NCI-H2107 treated with DMSO at 0.1 percent for 48 hours (cell line): Measurements from ENCODE around the gene RXRA.
A peak's percentile ranks its signal among the peaks of the same experiment; 100 is the strongest.

Experiments
- DNase-seq: peaks from one replicate; lab custom pipeline; 2025; ENCODE audit not compliant: unreplicated experiment; lab: John Stamatoyannopoulos, UW

Gene RXRA

DNA sequence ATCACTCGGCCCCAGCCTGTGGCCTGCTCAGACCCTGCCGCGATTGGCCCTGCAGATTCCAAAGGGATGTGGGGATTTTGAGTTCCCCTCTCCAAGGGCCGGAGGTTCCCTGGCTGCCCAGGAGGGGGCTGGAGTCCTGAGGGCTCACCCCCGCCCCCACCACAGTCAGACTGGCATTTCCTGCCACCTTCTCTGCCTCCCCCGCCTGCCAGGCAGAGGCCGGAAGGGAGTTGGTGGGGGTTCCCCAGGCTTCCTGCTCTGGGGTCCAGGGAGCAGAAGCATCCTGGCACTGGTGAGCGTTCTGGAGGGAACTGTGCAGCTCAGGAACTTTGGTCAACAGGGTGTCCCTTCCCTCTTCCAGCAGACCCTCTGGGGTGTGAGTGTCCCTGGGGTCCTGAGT, 70.6 kb downstream of the RXRA start:
- DNase-seq = no peak

DNA sequence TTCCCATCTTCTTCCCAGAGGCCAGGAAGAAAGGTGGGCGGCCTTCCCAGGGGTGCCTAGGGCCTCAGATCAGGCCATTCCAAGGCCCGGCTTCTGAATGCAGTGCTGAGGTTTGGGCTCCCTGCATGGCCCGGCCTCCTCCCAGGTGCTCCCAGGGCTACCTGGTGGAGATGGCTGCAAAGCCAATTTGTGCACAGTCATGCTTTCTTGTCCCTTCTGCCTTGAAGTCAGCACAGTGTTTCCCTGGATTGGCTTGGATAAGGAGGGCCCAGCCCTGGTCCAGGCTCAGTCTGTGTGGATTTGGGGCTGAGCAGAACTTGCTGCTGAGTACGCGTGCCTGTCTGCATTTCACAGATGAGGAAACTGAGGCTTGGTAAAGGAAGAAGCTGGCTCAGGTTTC, 72.5 kb downstream of the RXRA start:
- no peak for DNase-seq

DNA sequence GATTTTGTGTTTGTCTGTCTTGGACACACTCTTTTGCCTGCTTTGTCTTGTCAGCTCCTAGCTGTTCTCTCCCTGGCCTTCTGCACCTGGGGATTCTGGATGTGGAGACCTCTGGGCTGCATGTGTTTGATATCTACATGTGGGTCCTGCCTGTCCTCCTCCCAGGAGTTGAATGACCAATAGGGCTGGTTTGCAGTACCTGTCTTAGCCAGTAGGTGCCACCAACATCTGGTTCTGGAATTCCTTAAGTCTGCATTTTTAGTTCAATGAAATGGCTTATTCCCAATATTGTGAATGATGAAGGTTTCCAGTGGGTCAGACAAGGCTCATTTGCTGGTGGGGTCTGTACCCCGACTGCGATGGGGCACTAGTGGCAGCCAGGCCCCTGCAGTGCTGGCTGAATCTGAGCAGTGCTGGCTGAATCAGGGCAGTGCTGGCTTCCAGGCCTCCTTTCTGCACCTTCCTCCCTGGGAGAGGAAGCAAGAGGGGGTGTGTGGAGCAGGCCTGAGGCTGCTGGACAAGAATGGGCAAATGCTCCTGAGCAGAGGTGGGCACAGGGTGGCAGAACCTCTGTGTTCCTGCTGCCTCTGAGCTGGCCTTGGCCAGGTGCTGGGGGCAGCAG, 73.3 kb downstream of the RXRA start:
- DNase-seq = no peak

DNA sequence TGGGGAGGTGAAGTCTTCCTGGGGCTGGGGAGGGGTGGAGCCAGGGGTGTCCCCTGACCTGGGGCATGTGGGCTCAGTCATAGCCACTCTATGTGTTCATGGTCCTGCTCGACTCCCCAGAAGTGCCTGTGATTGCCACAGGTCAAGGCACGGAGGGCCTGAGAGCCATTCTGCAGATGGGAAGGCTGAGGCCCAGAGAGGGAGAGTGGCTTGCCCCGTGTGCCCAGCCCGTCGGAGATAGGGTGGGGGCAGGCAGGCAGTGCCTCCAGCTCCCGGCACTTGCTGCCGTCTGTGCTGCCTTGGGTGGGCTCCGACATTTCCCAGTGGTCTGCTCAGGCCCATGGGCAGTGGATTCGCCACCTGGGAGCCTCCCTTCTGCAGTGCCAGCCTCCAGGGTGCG, 74.0 kb downstream of the RXRA start:
- DNase-seq = no peak

DNA sequence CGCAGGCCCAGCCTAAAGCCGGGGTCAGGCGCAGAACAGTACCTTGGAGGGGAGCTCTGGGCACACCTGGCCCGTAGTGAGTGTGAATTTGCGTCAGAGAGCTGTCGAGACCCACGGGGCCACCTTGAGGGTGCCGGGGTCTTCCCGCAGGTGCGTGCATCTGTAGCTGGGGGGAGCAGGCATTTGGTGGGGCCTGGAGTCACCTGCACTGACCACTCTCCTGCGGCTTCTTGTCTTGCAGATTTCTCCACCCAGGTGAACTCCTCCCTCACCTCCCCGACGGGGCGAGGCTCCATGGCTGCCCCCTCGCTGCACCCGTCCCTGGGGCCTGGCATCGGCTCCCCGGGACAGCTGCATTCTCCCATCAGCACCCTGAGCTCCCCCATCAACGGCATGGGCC, 75.1 kb downstream of the RXRA start:
- DNase-seq = no peak

DNA sequence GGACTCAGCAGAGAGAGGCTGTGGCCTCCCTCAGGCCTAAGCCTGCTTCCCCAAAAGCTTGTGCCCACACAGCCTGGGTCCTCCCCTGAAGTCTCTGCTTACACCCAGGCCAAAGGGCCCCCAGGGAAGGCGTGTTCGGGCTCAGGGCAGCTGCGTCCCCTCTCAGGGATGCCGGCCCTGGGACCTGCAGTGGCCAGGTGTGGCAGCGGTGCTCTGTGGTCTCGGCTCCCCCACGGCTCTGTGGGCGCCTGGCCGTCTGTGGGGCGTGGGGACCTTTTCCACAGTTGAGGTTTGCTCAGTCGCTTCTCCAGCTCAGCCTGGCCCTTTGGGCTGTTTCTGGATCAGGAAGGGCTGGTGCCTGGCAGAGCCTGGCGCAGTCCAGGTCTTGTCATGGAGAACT, 75.9 kb downstream of the RXRA start:
- DNase-seq = no peak

DNA sequence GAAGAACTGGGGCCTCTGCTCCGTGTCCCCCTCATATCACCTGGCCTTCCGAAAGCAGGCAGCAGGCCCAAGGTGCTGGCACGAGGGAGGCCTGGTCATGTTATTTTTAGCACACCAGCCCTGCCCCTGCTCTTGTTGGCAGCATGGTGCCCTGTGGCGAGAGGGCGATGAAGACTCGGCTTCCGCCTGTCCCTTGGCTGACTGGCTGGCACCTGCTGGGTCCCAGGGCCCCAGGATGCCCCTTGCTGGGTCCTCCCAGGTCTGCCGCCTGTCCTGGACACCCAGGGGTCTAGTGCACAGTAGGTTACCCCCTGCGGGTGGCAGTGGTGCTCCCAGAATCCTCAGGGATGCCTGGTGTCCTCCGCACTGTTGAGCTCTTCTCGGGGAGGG, 77.0 kb downstream of the RXRA start:
- no peak for DNase-seq

DNA sequence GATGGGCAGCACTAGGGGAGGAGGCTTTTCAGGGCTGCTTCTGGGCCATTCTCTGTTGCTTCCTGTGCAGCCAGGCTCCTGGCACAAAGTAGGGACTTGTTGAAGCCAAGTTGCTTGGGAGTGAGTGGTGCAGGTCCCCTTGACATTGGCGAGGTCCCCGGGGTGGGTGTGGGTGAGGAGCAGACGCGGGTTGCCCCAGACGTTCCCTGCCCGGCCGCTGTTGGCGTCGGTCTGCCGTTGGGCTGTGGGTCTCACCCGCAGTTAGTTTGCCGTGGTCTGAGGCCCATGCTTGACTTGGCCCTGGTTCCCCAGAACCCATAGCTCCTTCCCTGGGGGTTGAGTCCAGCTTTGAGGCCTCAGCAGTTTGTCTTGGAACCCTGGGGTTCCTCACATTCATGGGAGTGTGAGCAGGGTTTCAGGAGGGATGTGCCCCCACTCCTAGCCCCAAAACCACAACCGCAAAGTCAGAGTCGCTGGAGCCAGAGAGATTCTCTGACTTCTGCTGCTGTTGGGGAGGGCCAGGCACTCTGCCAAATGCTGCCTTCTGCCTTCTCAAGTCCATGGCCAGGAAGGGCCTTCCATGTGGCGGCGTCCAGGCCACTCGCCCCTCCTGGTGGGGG, 77.5 kb downstream of the RXRA start:
- no peak for DNase-seq

DNA sequence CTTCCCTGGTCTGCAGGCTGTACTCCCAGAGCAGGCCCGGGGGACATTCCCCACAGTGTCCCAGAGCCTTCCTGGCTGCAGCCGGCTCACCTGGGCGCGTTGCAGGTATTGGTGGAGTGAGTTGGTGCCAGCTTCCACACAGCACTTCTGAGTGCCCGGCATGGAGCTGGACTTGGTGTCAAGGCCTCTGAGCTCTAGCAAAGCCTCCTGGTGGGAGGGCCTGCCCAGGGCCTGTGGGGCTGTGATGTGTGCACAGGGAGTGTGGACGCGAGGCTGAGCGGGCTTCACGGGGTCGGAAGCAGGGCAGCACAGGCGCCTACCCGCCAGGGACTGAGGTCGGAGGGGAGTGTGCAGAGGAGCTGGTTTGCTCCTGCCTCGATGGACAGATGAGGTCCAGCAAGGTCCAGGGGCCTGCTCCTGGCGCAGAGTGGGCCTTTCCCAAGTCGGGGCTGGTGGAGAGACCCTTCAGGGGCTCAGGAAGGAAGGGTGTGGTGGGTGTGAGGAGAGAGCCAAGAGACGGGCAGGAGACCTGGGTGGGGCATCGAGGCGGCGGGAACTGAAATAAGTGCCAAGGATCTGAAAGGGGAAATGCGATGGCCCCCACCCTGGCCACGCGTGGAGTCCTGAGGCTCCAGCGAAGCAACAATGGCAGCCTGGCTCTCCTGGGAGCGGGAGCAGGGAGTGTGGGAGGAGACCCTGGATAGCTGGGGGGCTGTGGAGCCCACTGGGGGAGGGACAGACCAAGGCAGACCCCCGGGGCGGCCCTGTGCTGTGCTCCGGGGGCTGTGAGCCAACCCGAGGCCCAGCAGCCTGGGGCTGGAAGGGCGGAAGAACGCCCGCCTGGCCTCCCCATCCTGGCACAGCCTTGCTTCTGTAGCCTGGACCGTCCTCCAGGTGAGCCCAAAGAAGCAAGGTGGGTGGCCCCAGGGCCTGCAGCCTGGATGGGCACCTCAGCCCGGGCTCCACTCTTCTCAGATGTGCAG, 78.4 kb downstream of the RXRA start:
- no peak for DNase-seq

DNA sequence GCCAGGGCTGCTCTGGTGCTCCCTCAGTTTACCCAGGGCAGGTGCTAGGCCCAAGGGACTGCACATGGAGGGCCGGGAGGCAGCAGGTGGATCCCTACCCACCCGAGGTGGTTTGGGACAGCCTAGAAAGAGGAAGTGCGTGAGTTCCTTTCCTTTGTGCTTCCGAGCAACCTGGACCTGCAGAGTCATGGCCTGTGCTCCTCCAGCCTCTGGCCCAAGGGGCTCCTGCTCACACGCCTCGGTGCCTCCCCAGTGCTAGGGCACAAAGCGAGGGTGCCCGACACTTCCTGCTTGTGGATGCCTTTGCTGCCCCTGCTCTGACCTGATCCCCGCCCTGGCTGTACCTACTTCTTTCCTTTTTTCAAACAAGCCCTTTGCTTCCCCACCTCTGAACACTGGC, 79.3 kb downstream of the RXRA start:
- no peak for DNase-seq

DNA sequence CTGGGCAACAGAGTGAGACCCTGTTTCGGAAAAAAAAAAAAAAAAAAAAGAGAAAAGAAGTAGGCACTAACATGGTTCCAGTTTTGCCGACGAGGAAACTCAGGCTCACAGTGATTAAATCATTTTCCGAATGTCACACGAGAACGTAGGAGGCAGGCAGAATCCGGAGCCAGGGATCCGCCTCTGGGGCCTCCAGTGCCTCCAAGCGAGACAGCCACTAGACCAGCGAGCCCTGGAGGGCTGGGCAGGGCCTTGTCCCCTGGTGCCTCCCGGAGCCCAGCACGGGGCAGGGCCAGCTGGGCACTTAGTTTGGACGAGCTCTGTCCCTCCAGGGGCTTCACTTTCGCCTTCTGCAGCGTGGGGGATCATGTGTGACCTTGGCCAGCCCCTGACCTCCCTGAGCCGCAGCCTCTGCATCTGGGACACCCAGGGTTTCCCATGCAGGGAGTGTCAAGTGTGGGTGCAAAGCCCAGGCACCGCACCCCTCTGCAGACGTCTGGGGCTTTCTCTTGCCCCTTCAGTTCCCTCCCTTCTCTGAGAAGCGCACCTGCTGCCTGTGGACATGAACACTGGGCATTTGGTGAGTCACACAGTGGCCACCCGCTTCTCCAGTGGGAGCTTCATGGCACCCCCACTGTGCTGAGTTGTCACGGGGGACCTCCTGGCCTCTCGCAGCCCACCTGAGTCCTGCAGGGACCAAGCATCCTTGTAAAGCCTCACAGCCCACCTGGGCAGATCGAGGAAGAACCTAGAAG, 80.3 kb downstream of the RXRA start:
- no peak for DNase-seq

DNA sequence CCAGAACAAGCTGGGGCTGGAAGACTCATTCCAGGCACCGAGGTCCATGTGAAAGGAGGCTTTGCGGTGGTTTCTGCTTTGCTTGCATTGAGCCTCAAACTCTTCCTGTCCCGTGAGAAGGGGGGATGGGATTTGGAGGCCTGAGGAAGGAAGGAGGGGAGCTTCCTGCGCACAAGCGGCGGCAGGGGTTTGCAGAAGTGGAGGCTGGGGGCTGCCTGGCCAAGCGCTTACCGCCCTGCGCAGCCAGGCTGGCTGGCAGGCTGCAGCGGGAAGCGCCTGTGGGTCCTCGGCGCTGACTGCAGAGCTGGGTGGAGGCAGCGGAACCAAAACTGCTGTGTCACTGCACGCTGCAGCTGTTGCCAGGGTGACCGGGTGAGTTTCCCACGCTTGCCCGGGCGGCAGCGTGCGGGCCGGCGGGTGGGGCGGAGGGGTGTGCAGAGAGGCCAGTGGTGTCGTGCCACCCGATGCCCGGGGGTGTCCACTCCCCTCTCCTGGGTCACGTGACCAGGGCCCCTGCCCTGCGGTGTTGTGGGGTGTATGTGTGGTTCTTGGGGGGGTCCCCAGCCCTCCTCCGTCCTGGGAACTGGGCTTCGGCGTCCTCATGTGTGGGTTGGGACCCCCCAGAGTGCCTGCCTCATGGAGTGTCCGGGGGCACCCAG, 81.0 kb downstream of the RXRA start:
- DNase-seq = peak; percentile 67

DNA sequence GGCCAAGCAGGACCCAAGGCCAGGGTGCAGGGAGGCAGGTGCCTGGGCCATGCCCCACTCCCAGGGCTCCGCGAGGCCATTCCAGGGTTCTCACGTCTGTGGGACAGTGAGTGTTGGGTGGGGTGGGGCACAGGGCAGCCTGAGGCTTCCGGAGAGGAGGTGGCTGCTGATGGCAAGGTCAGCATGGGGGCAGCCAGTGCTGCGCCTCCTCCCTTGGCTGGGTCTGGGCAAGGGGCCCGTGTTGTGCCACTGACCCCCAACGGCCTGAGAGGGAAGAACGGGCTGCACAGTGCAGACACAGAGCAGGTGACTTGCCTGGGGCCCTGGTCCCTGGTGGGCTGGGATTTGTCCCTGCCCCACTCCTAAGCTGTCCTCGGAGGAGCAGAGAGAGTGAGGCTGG, 82.1 kb downstream of the RXRA start:
- DNase-seq = no peak

DNA sequence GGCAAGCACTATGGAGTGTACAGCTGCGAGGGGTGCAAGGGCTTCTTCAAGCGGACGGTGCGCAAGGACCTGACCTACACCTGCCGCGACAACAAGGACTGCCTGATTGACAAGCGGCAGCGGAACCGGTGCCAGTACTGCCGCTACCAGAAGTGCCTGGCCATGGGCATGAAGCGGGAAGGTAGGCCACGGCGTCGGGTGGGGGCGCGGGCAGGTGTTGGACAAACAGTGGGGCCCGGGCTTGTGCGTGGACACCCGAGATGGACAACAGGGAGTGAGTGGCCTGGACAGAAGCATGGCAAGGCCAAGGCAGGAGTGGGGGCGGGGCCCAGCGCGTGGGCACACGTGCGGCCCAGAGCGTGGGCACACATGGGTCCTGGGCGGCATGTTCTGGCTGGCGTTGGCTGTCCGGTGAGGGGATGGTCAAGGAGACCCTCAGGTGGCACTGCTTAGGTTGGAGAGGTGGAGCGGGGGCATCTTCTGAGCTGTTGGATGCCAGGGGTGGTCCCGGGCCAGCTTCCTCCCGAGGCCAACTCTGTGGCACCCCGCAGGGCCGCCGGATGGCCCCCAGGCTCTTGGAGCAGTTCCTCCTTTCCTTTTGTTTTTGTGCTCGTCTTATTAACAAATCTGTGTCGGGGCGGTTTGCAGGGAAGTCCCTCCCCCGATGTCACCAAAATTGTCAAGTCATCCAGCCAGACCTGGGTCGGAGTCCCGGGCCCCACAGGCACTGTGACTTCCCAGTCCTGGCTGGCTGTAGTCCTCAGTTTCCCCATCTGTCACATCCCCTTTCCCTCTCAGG, 82.9 kb downstream of the RXRA start:
- DNase-seq = no peak

DNA sequence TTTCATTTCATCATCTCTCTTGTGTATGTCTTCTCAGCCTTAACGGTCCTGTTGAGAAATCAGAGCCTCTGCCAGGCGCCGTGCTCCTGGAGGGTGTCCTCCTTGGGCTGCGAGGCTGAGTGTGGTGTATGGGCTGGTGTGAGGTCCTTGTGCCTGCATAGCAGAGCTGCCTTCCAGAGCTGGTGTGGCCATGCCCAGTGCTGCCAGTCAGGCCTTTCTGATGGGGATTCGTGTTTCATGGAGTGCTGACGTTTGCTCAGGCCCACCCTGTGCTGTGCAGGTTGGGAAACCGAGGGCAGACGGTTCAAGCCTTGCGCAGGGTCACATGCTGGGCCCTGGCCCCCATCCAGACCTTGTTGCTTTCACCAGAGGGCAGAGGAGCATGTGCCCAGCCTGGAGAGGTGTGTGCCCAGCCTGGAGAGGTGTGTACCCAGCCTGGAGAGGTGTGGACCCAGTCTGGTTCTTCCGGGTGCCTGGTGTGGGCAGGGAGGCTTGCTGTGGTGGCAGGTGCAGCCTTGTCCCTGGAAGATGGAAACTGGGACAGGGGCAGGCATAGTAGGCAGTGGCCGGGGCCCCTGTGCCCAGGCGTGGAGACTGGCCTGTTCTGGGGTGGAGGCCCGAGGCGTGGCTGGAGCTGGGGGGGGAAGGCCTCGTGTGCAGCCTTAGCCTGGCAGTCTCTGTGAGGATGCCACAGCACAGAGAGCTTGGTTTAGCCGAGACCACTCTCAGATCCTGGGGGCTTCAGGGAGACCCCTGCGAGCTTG, 84.0 kb downstream of the RXRA start:
- no peak for DNase-seq

DNA sequence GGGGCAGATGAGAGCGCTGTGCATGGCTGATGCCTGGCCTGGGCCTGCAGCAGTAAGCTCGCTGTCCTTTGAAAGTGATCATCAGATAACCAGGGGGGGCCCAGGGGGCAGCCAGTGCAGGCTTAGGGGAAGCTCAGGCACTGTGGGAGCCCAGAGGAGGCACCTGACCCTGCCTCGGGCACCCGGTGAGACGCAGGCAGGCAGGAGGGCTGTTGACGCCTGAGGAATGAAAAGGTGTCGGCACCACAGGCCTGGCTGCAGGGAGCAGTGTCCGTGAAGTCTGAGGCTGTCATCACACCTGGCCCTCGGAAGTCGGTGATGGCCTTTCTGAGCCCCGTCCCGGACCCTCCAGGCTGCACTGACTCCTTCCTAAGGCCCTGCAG, 84.6 kb downstream of the RXRA start:
- DNase-seq = no peak

DNA sequence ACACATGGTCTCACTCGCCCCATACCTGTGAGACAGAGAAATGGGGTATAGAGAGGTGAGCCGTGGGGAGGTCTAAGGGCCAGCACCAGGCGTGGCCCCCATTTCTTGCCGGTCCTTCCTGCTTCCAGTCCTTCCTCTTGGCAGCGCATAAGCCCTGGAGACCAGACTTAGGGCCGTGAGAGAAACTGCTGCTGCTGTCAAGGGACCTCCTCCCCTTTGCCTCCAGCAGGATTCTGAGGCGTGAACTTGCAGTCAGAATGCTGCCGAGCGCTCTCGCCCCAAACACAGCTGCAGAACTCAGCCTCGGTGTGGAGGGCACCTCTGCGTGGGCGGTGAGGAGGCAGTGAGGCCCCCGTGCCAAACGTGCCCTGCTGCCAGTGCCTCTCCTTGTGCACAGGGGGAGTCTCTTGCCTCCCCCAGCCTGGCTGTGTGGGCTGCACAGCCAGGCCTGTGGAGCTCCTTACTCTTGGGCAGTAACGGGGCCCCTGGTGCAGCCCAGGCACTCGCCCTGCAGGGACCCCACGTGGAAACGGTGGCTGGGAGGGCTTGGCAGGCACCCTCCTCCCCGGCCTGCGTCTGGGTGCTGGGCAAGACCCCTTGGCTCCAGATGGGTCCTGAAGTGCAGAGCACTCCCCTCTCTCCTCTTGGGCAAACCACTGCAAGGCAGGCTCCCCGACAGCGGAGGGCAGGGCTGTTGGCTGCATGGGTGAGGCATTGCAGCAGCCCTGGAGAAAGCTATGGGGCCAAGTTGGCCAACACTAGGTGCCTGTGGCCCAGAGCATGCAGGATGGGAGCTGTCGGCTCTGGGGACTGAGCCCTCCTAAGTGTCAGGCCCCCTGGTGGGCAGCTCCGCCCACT, 85.4 kb downstream of the RXRA start:
- no peak for DNase-seq

DNA sequence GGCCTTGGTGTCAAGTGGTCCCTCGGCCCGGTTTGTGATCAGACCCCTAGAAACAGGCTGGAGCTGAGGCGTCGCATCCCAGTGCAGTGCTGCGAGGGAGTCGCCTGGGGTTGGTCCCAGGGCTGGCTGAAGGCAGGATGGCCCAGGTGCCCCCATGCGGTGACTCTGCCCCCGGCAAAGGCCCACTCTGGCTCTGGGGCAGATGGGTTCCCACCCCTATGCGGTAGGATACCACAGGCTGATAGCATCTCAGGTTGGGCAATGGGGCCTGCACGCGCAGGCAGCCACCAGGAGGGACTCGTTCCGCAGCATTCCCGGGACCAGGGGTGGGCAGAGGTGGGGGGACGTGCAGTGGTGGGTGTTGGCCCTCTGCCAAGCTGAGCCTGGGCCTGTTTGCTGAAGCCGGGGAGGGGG, 86.0 kb downstream of the RXRA start:
- DNase-seq = no peak
